CD14-positive monocyte (primary cell): ENCODE data around the gene PYGB. TPM values are rescaled to one million over a fixed set of nuclear protein-coding genes. Genes with fewer than 3 reads are reported as not detected.

Source experiments
- DNase-seq, 3 donors: peaks; one replicate each; pipeline ENCODE4 v3.0.0-alpha.2; 2011 to 2022
- H2AFZ ChIP-seq: 2 replicates; pipeline ENCODE4 v1.6.0; 2012; ENCODE audit warnings: mild to moderate bottlenecking, low read depth, low read length, inconsistent platforms; ENCODE audit not compliant: insufficient read depth, poor library complexity, severe bottlenecking
- H3K27ac ChIP-seq, 2 donors: 1 replicate in 1 of 2; 2 replicates in 1 of 2; pipeline ENCODE4 v1.5.1; 2012 to 2013; ENCODE audit warnings: low read length in 2 of 2, control low read depth in 1 of 2, inconsistent platforms in 1 of 2, low read depth in 1 of 2, mild to moderate bottlenecking in 1 of 2
- H3K27me3 ChIP-seq, 2 donors: one replicate each; pipeline versions ENCODE4 v1.6.0 to v1.6.1; 2011 to 2013; ENCODE audit warnings: low read length in 2 of 2; ENCODE audit not compliant: control insufficient read depth in 2 of 2, insufficient read depth in 2 of 2
- H3K36me3 ChIP-seq, 2 donors: replicated peaks in 1 of 2; 1 replicate in 1 of 2; 2 replicates in 1 of 2; pipeline versions ENCODE4 v1.5.1 to v1.6.1; 2012 to 2013; ENCODE audit warnings: low read length in 2 of 2, control low read depth in 1 of 2, inconsistent platforms in 1 of 2, mild to moderate bottlenecking in 1 of 2; ENCODE audit not compliant: insufficient read depth in 2 of 2, control insufficient read depth in 1 of 2
- H3K4me1 ChIP-seq, 2 donors: 1 replicate in 1 of 2; 2 replicates in 1 of 2; pipeline versions ENCODE4 v1.5.1 to v1.6.1; 2012 to 2013; ENCODE audit warnings: low read length in 2 of 2, control low read depth in 1 of 2, inconsistent platforms in 1 of 2, mild to moderate bottlenecking in 1 of 2, moderate library complexity in 1 of 2; ENCODE audit not compliant: insufficient read depth in 2 of 2, control insufficient read depth in 1 of 2
- H3K4me2 ChIP-seq: replicated peaks from 2 replicates; pipeline ENCODE3; 2012; ENCODE audit warnings: low read length, moderate library complexity, mild to moderate bottlenecking; ENCODE audit not compliant: poor library complexity, severe bottlenecking; ENCODE audit errors: extremely low read depth
- H3K4me3 ChIP-seq, 3 experiments: fragments of 200-600 bp in 1 of 3; sonication (generic) in 1 of 3; replicated peaks in 1 of 3; 1 replicate in 2 of 3; 2 replicates in 1 of 3; pipeline ENCODE4 v1.5.1; 2011 to 2013; ENCODE audit warnings: low read length in 3 of 3, mild to moderate bottlenecking in 3 of 3, control low read depth in 2 of 3, low read depth in 2 of 3, inconsistent platforms in 1 of 3, moderate library complexity in 1 of 3
- H3K79me2 ChIP-seq: 2 replicates; pipeline ENCODE4 v1.6.0; 2012; ENCODE audit warnings: mild to moderate bottlenecking, control low read depth, inconsistent platforms, low read length, moderate library complexity; ENCODE audit not compliant: insufficient read depth
- H3K9ac ChIP-seq: 2 replicates; pipeline ENCODE4 v1.6.0; 2017; ENCODE audit warnings: low read length, mild to moderate bottlenecking; ENCODE audit not compliant: insufficient read depth, poor library complexity, severe bottlenecking
- H3K9me3 ChIP-seq, 2 donors: replicated peaks in 1 of 2; 1 replicate in 1 of 2; 2 replicates in 1 of 2; pipeline versions ENCODE4 v1.5.1 to v1.6.1; 2012 to 2013; ENCODE audit warnings: low read length in 2 of 2, control low read depth in 1 of 2; ENCODE audit not compliant: control insufficient read depth in 1 of 2, insufficient read depth in 1 of 2
- H4K20me1 ChIP-seq: 2 replicates; pipeline ENCODE4 v1.6.0; 2012; ENCODE audit warnings: mild to moderate bottlenecking, low read length, control low read depth, moderate library complexity; ENCODE audit not compliant: insufficient read depth
- H3K27ac Mint-ChIP-seq, 7 donors: one replicate each; pipeline ENCODE4 v1.8.0; 2020; ENCODE audit warnings: mild to moderate bottlenecking in 7 of 7, mixed read lengths in 7 of 7, moderate library complexity in 6 of 7, inconsistent platforms in 2 of 7
- H3K27me3 Mint-ChIP-seq, 3 donors: one replicate each; pipeline ENCODE4 v1.8.0; 2021 to 2022; ENCODE audit warnings: low read depth in 3 of 3, mild to moderate bottlenecking in 3 of 3, mixed read lengths in 3 of 3, moderate library complexity in 3 of 3, inconsistent platforms in 1 of 3
- H3K36me3 Mint-ChIP-seq, 2 donors: one replicate each; pipeline ENCODE4 v1.8.0; 2020; ENCODE audit warnings: mixed read lengths in 2 of 2, inconsistent platforms in 1 of 2, mild to moderate bottlenecking in 1 of 2
- H3K4me1 Mint-ChIP-seq: one replicate; pipeline ENCODE4 v1.8.0; 2020; ENCODE audit warnings: mild to moderate bottlenecking, mixed read lengths
- H3K4me3 Mint-ChIP-seq, 2 donors: one replicate each; pipeline ENCODE4 v1.8.0; 2020; ENCODE audit warnings: mild to moderate bottlenecking in 2 of 2, mixed read lengths in 2 of 2, moderate library complexity in 1 of 2
- H3K9me3 Mint-ChIP-seq, 7 donors: one replicate each; pipeline ENCODE4 v1.8.0; 2020 to 2022; ENCODE audit warnings: mixed read lengths in 7 of 7, mild to moderate bottlenecking in 6 of 7, moderate library complexity in 6 of 7, inconsistent platforms in 2 of 7
- WGBS: methylation state at CpG from one replicate; pipeline ENCODE4 v1.1.5; 2013; ENCODE audit warnings: missing lambda C conversion rate; ENCODE audit not compliant: insufficient coverage; 5-methylcytosine and 5-hydroxymethylcytosine counted together
- intact Hi-C, 2 donors: fragments of 100-400 bp; cut with micrococcal nuclease; formaldehyde crosslinking; loops; one replicate each; pipeline versions ENCODE4 v1.15.0 to v1.15.1; 2023
- polyA plus RNA-seq, 3 donors: library from polyadenylated mRNA; depleted of rRNA in 1 of 3; unstranded in 2 of 3; stranded (reverse) in 1 of 3; fragments of 300-500 nt in 2 of 3; fragments of >200 nt in 1 of 3; fragmentation: Illumina TruSeq in 2 of 3; gene quantifications; 1 replicate in 2 of 3; 2 replicates in 1 of 3; pipeline ENCODE4 v1.2.3, GENCODE V29; 2012 to 2021
- TF ChIP-seq, protein P1 (sequence below): fragments of 200-600 bp; IDR thresholded peaks from one replicate; pipeline ENCODE4 v1.8.0; 2022; ENCODE audit warnings: antibody characterized with exemption, mild to moderate bottlenecking

The PYGB gene
- polyA plus RNA-seq, 3 donors: 26.6 to 33.2 (median 26.7) TPM

DNA sequence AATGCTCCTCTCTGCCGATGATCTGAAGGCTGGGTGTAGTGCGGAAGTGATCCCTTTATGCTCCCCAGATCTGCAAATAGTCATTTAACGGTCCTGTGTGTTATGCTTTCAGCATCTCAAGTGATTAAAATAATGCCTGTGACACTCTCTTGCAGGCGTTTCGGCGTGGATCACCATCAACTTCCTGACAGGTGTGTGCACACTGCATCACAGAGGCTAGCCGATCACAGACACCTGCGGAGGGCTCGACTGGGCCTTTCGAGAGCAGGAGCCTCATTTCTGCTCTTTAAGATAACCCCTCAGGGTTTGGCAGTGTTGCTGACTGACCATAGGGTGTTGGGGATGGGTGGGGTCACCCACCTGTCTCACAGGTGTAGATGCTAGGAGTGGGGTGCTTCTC is 32.4 kb upstream of the PYGB start:
- Mint-ChIP-seq H3K4me1 (no peaks in the 10 kb centered on the region), H3K36me3 (peaks cover 70 to 92% of the 10 kb centered on the region in 2 donors), H3K27ac (peak overlapping the region in 1 of 7 donors; percentile 3), H3K9me3 (no peaks in the 10 kb centered on the region), H3K27me3 (peaks cover 0 to 2% (median 0%) of the 10 kb centered on the region in 3 donors), H3K4me3 (no peak overlapping the region)
- Histone ChIP-seq H3K4me3 (no peak overlapping the region), H3K9ac (no peak overlapping the region), H3K4me1 (no peaks in the 10 kb centered on the region), H3K27ac (no peak overlapping the region), H3K9me3 (no peaks in the 10 kb centered on the region), H3K27me3 (no peaks in the 10 kb centered on the region), H4K20me1 (no peaks in the 10 kb centered on the region), H3K4me2 (no peak overlapping the region), H2AFZ (no peak overlapping the region), H3K79me2 (no peaks in the 10 kb centered on the region), H3K36me3 (peaks cover 80 to 96% of the 10 kb centered on the region in 2 donors)
- WGBS: 98% methylated on average over 9 of the region's 10 CpGs
- intact Hi-C loops: no loop called here
- TF ChIP-seq, protein P1, sequence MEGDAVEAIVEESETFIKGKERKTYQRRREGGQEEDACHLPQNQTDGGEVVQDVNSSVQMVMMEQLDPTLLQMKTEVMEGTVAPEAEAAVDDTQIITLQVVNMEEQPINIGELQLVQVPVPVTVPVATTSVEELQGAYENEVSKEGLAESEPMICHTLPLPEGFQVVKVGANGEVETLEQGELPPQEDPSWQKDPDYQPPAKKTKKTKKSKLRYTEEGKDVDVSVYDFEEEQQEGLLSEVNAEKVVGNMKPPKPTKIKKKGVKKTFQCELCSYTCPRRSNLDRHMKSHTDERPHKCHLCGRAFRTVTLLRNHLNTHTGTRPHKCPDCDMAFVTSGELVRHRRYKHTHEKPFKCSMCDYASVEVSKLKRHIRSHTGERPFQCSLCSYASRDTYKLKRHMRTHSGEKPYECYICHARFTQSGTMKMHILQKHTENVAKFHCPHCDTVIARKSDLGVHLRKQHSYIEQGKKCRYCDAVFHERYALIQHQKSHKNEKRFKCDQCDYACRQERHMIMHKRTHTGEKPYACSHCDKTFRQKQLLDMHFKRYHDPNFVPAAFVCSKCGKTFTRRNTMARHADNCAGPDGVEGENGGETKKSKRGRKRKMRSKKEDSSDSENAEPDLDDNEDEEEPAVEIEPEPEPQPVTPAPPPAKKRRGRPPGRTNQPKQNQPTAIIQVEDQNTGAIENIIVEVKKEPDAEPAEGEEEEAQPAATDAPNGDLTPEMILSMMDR: no peak
- DNase-seq: no peak

DNA sequence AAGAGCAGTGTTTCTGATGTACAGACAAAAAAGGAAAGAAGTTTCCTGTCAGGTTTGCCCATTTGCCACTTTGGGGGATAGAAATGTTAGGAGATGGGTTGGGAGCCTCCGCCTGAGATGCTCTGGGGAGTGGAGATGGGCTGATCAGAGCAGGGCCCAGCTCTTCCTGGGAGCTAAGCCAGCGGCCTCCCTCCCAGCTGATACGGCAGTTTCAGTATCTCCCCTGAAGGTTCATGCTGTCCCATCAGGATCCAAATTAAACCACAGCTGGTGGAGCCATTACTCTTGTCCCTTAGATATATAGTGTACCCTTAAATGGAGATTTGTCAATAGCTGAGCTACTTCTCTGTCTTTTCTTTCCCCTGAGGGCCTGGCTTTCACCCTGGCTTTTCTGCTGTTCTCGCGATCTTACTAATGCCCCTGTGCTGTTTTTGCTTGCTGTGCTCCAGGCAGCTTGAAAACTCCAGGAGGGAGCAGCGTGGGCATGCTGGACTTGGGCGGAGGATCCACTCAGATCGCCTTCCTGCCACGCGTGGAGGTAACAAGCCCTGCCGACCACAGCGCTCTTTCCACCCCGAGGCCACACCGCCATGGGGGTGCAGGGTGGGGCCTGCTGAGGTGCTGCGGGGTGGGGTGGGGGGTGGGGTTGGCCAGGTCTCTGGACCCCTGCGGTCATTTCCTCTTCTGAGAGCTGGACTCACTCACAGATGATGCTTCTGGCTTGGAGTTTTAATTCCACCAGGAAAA is 31.5 kb upstream of the PYGB start:
- no peak overlapping the region for H3K27ac ChIP-seq
- DNase-seq: no peak
- no peak overlapping the region for H3K4me3 ChIP-seq
- H3K4me1 ChIP-seq: no peaks in the 10 kb centered on the region
- H3K4me2 ChIP-seq: no peak overlapping the region
- no peaks in the 10 kb centered on the region for H3K79me2 ChIP-seq
- H2AFZ ChIP-seq: no peak overlapping the region
- intact Hi-C loops: no loop called here
- H3K9ac ChIP-seq: no peak overlapping the region
- no peak overlapping the region for H3K4me3 Mint-ChIP-seq
- H3K9me3 Mint-ChIP-seq: no peaks in the 10 kb centered on the region
- no peaks in the 10 kb centered on the region for H3K27me3 ChIP-seq
- no peaks in the 10 kb centered on the region for H4K20me1 ChIP-seq
- 93% methylated on average over 13 of the region's 16 CpGs for WGBS
- H3K36me3 ChIP-seq: peaks cover 80 to 94% of the 10 kb centered on the region in 2 donors
- peaks cover 0 to 2% (median 0%) of the 10 kb centered on the region in 3 donors for H3K27me3 Mint-ChIP-seq
- H3K36me3 Mint-ChIP-seq: peaks cover 74 to 97% of the 10 kb centered on the region in 2 donors
- H3K9me3 ChIP-seq: no peaks in the 10 kb centered on the region
- H3K27ac Mint-ChIP-seq: peak overlapping the region in 1 of 7 donors; percentile 73
- H3K4me1 Mint-ChIP-seq: no peaks in the 10 kb centered on the region
- TF ChIP-seq, protein P1: no peak
